ENCODE data around the gene FNIP2.
"Not testable (repeated sequence)": the region's sequence is repeated elsewhere in the genome, so short reads cannot be mapped to it uniquely, and the experiment has no call there.

Gene FNIP2

DNA sequence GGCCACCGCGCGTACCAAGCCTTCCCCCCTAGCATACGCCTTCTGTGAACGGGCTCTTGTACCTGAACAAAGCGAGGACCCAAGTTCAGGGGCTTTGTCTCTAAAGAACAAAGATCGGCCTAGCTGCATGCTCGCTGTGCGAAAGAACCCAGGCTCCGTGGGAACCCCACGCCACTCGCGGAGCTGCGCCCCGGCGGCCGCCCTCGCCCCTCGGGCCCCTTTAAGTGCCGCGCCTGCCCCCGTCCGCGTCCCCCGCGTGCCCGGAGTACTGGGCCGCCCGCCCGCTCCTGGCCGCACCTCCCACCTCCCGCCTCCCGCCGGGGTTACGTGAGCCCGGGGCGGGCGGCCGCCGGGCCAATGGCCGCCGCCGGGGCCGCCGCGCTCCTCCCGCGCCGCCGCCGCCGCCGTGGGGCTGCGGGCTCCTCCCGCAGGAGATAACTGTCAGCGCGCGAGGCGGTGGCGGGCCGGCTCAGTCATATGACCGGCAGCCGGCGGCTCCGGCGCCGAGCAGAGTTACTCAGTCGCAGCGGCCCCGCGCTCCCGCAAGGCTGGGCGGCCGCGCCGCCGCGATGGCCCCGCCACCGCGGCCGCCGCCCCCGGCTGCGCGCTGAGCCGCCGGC is at the start of gene FNIP2:
Gene FNIP2, plus strand, starts transcription at position 472 of the 620 bp plus-strand sequence. CDS start 187 bp downstream, outside the sequence.
- peak; percentile 28 to 60 (median 46) for DNase-seq (ENCODE audit: low read depth in 3 of 3)

DNA sequence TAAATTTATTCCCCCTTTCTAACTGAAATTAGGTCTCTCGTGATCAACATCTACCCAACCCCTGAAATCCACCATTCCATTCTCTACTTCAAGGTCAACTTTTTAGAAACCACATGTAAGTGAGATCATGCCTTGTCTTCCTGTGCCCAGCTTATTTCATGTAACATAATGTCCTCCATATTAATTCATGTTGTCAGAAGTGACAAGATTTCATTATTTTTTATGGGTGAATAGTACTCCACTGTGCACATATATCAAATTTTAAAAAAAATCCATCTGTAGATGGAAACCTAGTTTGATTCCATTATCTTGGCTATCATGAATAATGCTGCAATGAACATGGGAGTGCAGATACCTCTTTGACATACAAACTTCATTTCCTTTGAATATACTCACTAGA is 47.1 kb upstream of the FNIP2 start:
- no peak for DNase-seq (ENCODE audit: low read depth in 3 of 3)

DNA sequence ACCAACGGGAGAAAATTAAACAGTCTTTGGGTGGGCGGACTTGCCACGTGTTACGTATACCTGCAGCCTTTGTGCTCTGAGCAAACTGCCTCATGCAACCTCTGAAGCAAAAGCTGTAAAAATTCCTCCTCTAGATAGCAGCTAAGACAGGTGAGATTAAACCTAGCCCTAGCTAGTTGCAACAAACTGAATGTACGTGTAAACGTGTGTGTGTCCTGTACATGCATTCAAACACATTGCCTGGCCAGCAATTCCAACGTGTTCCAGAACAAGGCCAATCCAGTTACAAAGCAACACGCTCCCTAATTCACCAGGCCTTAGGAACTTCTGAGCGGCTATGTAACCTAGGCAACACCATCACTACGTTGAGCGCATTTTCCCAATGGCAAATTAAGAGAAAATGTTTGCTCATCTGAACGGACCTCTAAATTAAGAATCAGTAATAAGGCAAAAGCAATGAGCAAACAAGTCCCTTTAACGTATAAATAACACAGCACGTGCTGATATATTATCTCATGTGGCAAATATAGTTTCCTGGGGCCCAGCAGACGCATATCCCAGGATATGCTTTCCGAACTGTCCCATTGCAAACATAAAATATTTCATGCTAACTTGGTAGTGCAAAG is 46.4 kb upstream of the FNIP2 start:
- no peak for DNase-seq (ENCODE audit: low read depth in 3 of 3)

DNA sequence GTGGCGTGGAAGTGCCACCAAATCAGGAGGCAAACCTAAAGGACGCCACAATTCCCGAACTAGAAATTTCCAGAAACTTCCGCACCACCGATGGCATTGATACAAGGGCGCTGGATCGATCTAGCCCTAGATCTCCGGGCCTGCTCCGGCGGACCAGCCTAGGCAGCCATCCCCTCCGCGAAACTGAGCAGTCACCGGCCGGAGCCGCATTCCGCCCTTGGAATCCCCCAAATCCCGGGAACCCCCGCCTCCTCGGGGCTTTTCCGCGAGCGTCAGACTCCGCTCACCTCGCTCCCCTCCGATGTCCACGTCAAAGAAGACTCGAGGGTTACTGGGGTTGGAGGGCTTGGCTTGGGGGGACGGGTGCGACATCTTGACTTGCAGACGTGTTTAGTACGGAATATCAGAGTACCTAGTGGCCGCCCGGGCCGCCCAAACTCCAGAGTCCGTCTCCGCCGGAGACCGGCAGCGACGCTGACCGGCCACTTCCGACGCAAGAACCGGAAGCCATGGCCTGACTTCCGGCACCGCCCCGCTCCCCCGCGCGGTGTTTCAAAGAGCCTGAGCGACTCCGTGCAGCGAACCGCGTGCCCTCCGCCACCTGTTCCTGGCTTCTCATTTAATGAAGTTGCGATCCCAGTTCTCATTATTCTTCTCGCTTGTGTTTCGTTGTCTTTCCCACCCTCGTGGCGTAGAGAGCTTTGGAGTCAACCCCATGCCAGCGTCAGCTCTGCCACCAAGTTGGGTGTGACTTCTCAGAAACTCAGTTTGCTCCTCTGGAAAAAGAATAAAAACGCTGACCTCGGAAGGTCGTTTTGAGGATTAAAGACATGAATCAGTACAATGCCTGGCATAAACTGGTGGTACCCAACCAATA is 45.7 kb upstream of the FNIP2 start, which contains the start of gene PPID:
Gene PPID, minus strand, starts transcription at position 480 of the 877 bp plus-strand sequence. Its CDS starts 108 bp downstream, at position 372.
- DNase-seq (ENCODE audit: low read depth in 3 of 3) = peak; percentile 70 to 85 (median 72)

DNA sequence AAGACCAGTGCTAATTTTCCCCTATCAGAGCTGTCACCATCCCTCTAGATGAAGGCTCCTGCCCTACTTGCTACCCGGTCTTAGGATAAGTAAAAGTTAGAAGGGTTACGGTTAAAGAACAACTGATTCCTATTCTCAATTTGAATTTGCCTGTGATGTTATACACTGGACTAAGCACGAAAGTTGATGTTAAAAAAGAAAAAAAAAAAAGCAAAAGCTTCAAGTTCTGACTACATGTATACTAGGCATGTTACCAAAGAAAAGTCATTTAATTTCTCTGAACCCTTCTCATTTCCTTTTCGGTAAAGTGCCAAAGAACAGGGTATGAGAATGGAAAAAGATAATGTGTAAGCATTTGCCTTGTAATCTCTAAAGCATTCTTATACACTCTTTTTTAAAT is 44.2 kb upstream of the FNIP2 start:
- DNase-seq (ENCODE audit: low read depth in 3 of 3) = no peak

DNA sequence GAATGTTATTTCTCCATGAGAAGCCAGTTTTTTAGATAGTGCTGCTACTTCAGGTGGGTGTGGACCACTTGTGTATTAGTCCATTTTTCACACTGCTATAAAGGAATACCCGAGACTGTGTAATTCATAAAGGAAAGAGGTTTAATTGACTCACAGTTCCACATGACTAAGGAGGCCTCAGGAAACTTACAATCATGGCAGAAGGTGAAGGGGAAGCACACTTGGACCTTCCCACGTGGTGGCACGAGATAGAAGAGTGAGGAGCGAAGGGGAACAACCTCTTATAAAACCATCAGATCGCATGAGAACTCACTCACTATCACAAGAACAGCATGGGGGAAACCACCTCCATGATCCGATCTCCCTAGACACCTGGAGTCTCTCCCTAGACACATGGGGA is 42.2 kb upstream of the FNIP2 start:
- no peak for DNase-seq (ENCODE audit: low read depth in 3 of 3)

DNA sequence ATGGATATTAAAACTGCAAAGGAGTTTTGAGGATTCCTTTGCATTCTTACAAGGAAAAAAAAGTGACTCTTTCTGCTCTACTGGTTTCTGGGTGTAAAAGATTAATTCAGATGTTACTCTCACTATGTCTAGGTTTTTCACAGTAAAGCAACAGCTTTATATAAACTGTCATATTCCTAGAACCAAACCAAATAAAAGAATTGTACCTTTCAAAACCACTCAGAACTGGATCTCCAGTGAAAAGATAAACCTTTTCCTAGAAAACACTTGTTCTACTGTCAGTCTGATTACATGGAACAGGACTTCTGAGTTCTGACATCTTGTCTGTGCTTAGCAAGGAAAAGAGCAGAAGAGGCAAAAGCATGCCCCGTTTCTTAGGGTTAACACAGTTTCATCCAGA is 40.6 kb upstream of the FNIP2 start:
- no peak for DNase-seq (ENCODE audit: low read depth in 3 of 3)

DNA sequence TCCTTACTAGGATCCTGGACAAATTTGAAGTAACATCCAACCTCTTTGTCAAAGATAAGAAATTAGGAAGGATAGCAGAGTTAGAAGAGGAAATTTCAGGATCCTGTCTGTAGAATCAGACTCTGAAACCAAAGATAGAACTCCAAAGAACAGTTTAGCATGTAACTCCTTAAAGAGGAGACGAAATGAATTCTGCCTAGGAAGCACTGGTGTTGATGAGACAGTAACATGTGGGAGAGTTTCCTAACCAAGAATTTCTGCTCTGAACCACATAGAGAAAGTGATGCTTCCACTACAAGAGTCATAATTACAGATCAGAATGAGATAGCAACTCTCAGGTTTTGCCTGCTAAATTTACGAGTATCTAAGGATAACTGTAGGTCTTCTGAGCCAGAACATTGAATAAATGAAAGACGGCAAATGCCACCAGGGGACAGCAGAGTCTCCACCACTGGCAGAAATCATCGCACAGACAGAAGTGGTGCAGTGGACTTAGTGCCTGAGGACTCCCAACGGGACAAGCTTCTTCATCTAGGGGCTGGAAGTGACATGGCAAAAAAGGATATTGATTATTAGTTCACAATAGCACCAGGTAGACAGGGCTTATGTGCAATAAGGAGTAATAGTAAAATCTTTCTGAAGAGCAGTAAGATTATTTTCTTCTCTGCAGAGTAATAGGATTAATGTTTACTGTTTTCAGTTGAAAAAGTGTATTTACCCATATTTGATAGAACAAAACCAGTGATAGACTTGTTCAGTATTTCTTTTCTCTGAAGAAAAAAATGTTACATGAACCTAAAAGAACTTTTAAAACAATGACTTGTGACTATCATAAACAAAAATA is 38.9 kb upstream of the FNIP2 start:
- DNase-seq (ENCODE audit: low read depth in 3 of 3) = peak in 2 of 3 experiments; percentile 15 to 35

DNA sequence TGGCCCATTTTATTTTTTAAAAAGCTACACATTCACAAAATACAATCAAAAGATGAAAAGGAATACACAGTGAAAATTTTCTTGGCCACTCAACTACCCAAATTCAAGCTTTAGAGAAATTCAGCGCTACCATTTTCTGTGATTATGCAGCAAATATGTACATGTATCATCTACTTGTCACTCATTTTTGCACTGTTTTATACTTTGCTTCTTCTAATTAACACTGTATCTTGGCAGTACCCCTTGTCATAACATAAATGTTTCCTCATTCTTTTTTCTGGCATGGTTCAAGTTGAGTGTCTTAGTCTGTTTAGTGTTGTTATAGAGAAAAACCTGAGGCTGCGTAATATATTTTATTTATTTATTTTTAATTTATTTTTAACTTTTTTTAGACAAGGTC is 30.0 kb upstream of the FNIP2 start:
- DNase-seq (ENCODE audit: low read depth in 3 of 3) = no peak

DNA sequence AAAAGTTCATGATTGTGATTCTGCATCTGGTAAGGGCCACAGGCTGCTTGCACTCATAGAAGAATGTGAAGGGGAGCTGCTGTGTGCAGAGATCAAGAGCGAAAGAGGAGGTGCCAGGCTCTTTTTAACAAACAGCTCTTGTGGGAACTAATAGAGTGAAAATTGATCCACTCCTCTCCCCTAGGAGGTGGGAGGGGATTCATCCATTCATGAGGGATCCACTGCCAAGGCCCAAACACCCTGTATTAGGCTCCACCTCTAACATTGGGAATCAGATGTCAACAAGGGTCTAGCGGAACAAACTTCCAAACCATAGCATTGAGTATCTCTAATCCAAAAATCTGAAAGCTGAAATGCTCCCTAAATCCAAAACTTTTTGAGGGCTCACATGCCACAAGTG is 29.2 kb upstream of the FNIP2 start:
- no peak for DNase-seq (ENCODE audit: low read depth in 3 of 3)

DNA sequence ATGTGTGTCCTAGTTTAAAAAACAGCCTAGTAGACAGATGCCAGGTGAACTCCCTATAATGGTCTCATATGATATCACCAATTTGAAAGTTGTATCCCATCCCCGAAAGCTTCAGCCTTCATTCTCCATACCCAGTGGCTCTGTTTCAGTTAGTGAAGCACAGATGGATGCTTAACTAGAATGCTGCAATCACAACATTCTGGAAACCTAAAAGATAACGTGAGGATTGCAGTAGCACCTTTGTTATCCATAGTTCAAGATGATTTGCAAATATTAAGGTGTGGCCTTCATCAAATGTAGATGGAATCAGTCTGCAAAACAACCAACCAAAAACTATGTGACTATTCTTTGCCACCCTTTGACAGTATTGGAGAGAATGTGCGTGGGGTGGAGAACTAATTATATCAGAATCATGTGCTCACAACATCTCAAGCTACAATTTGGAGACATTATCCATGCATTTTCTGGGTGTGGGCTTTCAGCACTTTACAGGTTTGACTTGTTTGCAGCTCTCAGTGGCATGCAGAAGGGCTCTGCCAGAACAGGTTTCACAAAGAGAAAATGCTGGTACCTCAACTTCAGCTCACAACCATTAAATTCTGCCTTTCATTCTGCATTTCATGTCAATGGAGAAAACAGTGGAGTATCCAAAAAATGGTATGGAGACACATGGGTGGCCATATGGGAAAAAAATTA is 27.4 kb upstream of the FNIP2 start:
- DNase-seq (ENCODE audit: low read depth in 3 of 3) = no peak

DNA sequence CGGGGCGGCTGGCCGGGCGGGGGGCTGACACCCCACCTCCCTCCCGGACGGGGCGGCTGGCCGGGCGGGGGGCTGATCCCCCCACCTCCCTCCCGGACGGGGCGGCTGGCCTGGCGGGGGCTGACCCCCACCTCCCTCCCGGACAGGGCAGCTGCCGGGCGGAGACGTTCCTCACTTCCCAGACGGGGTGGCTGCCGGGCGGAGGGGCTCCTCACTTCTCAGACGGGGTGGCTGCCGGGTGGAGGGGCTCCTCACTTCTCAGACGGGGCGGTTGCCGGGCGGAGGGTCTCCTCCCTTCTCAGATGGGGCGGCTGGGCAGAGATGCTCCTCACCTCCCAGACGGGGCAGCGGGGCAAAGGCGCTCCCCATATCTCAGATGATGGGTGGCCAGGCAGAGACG is 22.3 kb upstream of the FNIP2 start:
- not testable (repeated sequence) for DNase-seq (ENCODE audit: low read depth in 3 of 3)

DNA sequence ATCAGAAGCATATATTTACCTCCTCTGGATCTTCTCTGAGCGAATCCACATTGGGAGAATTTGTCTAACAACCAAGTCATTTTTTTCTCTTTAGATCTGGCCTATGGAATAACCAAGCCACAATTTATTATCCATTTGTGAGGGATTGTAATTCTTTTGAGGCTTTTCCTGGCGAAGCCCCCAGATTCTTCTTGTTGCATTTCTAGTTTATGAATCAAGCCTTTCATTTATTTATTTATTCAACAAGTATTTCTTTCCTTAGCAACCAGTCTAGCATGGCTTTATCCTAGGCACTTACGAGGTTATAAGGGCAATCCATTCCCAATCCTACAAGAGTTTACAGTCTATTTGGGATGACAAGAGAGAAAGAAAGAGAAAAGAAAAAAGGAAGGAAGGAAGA is 18.4 kb upstream of the FNIP2 start:
- no peak for DNase-seq (ENCODE audit: low read depth in 3 of 3)

DNA sequence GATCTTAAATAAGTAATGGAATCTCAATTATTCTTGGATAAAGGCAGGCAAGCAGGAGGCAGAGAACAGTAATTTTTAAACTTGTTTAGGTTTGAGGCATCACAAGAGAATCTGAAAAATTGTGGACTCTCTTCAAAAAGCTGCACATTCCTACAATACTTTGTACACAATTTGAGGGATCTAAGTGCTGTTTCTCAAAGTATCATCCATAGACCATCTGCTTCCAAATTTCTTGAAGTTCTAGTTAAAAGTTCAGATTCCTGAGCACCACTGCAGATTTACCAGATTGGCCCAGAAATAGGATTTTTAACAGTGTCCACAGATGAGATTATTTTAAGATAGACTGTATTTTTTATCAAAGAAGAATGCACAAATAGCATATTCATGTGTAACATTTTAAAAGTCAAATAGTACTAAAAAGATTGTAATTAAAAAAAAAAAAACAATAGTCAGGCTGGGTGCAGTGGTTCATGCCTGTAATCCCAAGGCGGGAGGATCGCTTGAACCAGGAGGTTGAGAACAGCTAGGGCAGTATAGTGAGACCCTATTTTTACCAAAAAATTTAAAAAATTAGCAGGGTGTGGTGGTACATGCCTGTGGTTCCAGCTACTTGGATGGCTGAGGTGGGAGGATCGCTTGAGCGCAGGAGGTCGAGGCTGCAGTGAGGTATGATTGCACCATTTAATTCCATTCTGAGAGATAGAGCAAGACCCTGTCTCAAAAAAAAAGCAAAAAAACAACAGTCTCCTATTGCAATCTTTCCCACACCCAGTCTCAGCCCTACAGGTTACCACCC is 14.2 kb upstream of the FNIP2 start:
- no peak for DNase-seq (ENCODE audit: low read depth in 3 of 3)

DNA sequence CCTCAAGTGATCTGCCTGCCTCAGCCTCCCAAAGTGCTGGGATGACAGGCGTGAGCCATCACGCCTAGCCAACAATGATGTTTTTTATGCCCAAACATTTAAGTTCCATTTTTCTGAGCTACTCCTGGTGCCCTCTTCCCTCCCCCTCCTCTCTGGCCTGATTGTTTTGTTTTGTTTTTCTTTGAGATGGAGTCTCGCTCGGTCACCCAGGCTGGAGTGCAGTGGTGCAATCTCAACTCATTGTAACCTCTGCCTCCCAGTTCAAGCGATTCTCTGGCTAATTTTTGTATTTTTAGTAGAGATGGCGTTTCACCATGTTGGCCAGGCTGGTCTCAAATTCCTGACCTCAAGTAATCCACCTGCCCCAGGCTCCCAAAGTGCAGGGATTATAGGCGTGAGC is 13.0 kb upstream of the FNIP2 start:
- not testable (repeated sequence) for DNase-seq (ENCODE audit: low read depth in 3 of 3)

DNA sequence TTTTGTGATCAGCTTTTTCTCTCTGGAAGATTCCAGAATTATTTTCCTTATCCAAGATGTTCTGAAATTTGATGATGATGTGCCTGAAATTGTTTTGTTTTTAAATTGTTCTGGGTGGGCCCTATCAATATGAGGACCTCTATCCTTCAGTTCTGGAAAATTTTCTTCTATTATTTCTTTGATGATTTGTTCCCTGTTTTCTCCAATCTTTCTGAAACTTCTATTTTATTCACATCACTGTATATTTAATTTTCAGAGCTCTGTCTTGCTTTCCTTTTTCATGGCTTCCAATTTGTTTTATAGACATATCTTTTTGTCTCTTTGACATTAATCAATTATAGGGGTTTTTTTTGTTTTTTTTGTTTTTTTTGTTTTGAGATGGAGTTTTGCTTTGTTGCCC is 12.2 kb upstream of the FNIP2 start:
- no peak for DNase-seq (ENCODE audit: low read depth in 3 of 3)

DNA sequence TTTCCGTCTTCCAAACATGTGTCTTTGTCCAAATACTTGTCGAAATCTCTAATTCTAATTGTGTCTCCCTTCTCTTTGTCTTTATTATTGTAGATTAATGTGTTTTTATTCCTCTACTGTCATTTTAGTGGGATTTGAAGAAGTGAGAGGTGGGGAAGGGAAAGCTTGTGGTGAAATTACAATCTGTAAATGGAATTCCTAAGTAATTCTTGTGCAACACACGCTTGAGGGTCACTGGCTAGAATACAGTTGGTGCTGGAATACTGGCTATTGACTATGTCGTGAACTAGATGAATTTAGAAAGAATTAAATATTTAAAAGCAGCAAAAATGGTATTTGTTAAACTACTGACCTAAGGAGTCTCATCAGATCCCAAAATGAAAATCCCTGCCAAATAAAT is 10.7 kb upstream of the FNIP2 start:
- no peak for DNase-seq (ENCODE audit: low read depth in 3 of 3)

DNA sequence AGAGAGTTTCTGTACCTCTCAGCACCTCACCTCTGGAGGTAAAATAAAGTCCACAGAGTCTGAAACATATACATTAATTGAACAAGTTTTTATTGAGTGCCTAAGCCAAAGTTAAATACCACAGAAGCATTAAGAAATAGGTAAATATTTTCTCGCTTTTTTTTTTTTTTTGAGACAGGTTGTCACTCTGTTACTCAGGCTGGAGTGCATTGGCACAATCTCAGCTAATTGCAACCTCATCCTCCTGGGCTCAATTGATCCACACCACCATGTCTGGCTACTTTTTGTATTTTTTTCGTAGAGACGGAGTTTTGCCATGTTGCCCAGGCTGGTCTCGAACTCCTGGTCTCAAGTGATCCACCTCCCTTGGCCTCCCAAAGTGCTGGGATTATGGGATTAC is 10.1 kb upstream of the FNIP2 start:
- no peak for DNase-seq (ENCODE audit: low read depth in 3 of 3)

DNA sequence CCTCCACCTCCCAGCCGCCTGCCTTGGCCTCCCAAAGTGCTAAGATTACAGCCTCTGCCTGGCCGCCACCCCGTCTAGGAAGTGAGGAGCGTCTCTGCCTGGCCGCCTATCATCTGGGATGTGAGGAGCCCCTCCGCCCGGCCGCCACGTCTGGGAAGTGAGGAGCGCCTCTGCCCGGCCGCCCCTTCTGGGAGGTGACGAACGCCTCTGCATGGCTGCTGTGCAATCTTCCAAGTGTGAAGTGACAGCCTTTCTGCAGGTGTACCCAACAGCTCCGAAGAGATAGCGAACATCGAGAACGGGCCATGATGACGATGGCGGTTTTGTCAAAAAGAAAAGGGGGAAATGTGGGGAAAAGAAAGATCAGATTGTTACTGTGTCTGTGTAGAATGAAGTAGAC is 9.3 kb upstream of the FNIP2 start:
- DNase-seq (ENCODE audit: low read depth in 3 of 3) = not testable (repeated sequence)

DNA sequence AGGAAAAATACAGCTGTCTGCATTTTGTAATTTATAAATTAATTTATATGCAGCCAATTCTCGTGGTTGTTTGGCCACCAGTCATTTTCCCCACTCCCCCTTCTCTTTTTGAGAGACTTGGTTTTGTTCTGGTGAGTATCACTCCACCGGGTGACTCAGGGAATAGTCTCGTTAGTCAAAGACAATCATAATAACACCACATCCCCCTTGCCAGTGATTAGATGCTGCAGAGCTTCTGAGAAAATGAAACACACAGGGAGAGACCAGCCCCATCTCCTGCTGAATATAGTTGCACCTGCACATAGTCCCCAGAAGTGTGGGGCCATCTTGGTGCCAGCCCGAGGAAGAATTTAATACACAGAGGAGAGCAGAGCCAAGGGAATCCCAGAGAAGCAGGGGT is 8.0 kb upstream of the FNIP2 start:
- no peak for DNase-seq (ENCODE audit: low read depth in 3 of 3)
